ENCODE data around the gene NLRC3. TPM values are rescaled to one million over a fixed set of nuclear protein-coding genes. Genes with fewer than 3 reads are reported as not detected.

Gene NLRC3
- total RNA-seq, 1 donor from 2014 or later: 0.34 TPM

DNA sequence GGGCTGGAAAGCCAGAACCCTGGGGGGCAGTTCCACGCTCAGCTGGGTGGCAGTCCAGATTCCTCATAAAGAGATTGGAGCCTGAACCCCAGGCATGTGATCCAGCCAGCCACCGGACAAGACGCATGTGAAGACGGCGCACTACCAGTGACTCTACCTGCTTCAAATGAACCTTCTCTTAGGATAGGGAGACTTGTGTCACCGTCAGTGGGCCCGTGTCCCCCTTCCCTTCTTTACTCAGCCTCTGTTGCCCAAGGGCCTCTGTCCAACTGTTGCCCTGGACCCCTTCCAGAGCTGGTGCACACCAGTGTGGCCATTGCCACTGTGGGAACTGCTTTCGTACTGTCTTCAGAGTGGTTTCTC is 58.2 kb downstream of the NLRC3 start:
- H3K4me3 Mint-ChIP-seq: no peak overlapping the region
- no peak overlapping the region for H3K27ac Mint-ChIP-seq
- H3K36me3 Mint-ChIP-seq: peaks cover 22% of the 10 kb centered on the region
- H3K27me3 Mint-ChIP-seq: no peaks in the 10 kb centered on the region
- TF ChIP-seq, protein P1, sequence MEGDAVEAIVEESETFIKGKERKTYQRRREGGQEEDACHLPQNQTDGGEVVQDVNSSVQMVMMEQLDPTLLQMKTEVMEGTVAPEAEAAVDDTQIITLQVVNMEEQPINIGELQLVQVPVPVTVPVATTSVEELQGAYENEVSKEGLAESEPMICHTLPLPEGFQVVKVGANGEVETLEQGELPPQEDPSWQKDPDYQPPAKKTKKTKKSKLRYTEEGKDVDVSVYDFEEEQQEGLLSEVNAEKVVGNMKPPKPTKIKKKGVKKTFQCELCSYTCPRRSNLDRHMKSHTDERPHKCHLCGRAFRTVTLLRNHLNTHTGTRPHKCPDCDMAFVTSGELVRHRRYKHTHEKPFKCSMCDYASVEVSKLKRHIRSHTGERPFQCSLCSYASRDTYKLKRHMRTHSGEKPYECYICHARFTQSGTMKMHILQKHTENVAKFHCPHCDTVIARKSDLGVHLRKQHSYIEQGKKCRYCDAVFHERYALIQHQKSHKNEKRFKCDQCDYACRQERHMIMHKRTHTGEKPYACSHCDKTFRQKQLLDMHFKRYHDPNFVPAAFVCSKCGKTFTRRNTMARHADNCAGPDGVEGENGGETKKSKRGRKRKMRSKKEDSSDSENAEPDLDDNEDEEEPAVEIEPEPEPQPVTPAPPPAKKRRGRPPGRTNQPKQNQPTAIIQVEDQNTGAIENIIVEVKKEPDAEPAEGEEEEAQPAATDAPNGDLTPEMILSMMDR (conservative IDR thresholded peaks at IDR 0.05): no peak
- H3K9me3 Mint-ChIP-seq: no peaks in the 10 kb centered on the region
- no peak for DNase-seq (ENCODE audit: extremely low spot score, unreplicated experiment)
- H3K4me1 Mint-ChIP-seq (ENCODE audit: unreplicated experiment): peaks cover 9% of the 10 kb centered on the region

DNA sequence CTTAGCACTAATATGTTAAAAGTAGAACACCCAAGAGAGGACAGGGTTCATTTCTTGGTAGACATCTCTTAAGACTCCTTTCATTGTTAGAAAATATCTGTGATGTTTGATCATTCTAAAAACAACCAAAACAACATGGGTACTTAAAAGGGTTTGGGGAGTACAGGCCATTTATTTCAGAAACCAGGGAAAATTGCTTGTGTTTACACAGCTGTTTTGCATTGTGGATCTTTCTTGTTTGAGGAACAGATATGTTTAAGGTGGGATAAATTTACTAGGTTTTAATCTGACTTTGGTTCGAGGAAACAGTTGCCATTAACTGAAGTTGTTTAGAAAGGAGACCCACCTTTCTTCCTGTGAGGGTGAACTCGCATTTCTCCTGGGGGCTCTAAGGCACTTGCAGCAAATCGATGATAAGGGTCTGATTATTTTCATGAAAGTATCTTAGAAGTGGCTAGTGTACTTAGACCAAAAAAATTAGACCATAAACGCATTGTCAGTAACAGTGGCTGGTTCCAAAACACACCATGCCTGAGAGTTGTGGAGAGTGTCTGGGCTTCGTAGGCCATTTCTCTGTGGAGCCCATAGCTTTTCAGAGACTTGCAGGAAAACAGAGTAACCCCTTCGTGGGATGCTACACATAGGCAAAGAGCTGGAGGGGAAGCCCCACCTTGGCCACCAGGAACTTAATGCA is 58.8 kb downstream of the NLRC3 start:
- DNase-seq (ENCODE audit: extremely low spot score, unreplicated experiment): no peak
- Mint-ChIP-seq H3K36me3 (peaks cover 26% of the 10 kb centered on the region), H3K4me1 (ENCODE audit: unreplicated experiment) (peaks cover 9% of the 10 kb centered on the region), H3K27ac (no peak overlapping the region), H3K9me3 (no peaks in the 10 kb centered on the region), H3K4me3 (no peak overlapping the region), H3K27me3 (no peaks in the 10 kb centered on the region)
- TF ChIP-seq, protein P1 (conservative IDR thresholded peaks at IDR 0.05): no peak

DNA sequence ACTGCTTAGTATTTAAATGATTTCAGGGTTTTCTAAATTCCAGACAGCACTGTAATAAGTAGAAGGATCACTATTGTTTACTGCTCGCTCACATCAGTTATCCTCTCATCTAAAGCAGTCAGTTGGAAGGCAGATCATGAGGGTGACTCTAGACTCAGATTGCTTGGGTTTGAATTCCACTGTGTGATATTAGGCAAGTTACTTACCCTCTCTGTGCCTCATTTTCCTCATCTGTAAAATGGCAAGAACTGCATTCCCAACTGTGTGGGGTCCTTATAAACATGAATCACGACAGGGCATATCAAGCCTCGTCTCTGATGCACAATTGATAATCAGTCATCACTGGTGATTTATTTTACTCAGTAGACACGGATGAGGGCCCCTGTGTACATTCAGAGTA is 61.3 kb downstream of the NLRC3 start:
- peaks cover 7% of the 10 kb centered on the region for H3K4me1 Mint-ChIP-seq (ENCODE audit: unreplicated experiment)
- no peak for DNase-seq (ENCODE audit: extremely low spot score, unreplicated experiment)
- TF ChIP-seq, protein P1 (conservative IDR thresholded peaks at IDR 0.05): no peak
- no peak overlapping the region for H3K4me3 Mint-ChIP-seq
- peaks cover 21% of the 10 kb centered on the region for H3K36me3 Mint-ChIP-seq
- H3K27ac Mint-ChIP-seq: no peak overlapping the region
- H3K9me3 Mint-ChIP-seq: no peaks in the 10 kb centered on the region
- no peaks in the 10 kb centered on the region for H3K27me3 Mint-ChIP-seq

DNA sequence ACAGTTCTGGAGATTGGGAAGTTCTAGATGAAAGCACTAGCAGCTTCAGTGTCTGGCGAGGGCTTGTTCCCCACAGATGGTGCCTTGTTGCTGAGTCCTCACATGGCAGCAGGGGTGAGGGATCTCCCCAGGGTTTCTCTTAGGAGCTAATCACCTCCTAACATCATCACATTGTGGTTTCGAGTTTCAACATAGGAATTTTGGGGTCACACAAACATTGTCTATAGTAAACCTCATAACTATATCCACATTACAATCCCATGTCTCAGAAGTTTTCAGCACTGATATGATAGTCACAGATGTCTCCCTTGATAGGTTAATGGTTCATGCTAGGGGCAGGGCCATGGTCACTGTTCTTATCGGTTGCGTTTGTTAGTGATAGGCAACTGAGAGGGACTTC is 62.6 kb downstream of the NLRC3 start:
- H3K36me3 Mint-ChIP-seq: peaks cover 23% of the 10 kb centered on the region
- H3K9me3 Mint-ChIP-seq: no peaks in the 10 kb centered on the region
- DNase-seq (ENCODE audit: extremely low spot score, unreplicated experiment): no peak
- peaks cover 5% of the 10 kb centered on the region for H3K4me1 Mint-ChIP-seq (ENCODE audit: unreplicated experiment)
- H3K27me3 Mint-ChIP-seq: no peaks in the 10 kb centered on the region
- TF ChIP-seq, protein P1 (conservative IDR thresholded peaks at IDR 0.05): no peak
- H3K4me3 Mint-ChIP-seq: no peak overlapping the region
- no peak overlapping the region for H3K27ac Mint-ChIP-seq

DNA sequence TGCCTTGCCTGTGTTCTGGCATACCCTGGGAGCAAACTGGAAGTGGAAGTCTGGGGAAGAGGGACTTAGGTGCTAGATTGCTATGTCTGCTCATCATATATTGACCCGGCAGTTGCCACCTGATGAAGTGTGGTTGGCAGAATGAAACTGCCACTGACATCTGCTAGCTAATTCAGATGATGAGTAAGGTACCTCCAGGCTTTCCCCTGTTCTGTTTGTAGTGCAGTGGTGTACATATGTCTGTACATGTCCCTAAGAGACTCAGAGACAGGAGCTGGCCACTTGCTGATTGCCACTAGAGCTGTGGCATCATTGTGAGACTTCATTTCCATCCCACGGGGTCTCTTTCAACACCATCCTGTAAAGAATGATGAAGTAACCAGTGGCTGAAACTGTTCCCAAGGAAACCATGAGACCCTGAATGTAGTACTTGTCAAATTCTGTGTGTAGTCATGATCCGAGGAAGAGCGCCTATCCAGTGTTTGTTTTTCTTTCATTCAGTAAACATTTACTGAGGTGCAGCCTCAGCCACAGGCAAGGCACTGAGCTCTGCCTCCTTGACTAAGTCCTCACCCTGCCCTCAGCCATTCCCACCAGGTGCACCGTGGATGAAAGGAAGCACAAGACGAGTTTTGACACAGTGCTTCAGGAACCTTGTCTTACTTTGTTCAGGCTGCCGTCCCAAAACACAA is 63.2 kb downstream of the NLRC3 start:
- H3K9me3 Mint-ChIP-seq: no peaks in the 10 kb centered on the region
- H3K36me3 Mint-ChIP-seq: peaks cover 22% of the 10 kb centered on the region
- H3K4me3 Mint-ChIP-seq: no peak overlapping the region
- TF ChIP-seq, protein P1 (conservative IDR thresholded peaks at IDR 0.05): no peak
- no peaks in the 10 kb centered on the region for H3K27me3 Mint-ChIP-seq
- DNase-seq (ENCODE audit: extremely low spot score, unreplicated experiment): no peak
- H3K27ac Mint-ChIP-seq: no peak overlapping the region
- H3K4me1 Mint-ChIP-seq (ENCODE audit: unreplicated experiment): peaks cover 5% of the 10 kb centered on the region
